Activated naive CD4-positive, alpha-beta T cell treated with anti-CD3 and anti-CD28 coated beads for 36 hours (primary cell): ENCODE results near the gene PKN2. TPM values are rescaled to one million over a fixed set of nuclear protein-coding genes. Genes with fewer than 3 reads are reported as not detected.
"Not testable (repeated sequence)": the region's sequence is repeated elsewhere in the genome, so short reads cannot be mapped to it uniquely, and the experiment has no call there.

ENCODE experiments used
- CTCF ChIA-PET: fragments of 350-600 bp; sonication (Branson Sonifier 250); formaldehyde crosslinking; loops from one replicate; lab custom pipeline; 2021; ENCODE audit warnings: antibody characterized with exemption; lab: Charles Lee
- DNase-seq: peaks from one replicate; pipeline ENCODE4 v3.0.0-alpha.2; 2020
- H3K27ac Mint-ChIP-seq: one replicate; pipeline ENCODE4 v1.8.0; 2021; ENCODE audit warnings: mild to moderate bottlenecking, mixed read lengths
- H3K27me3 Mint-ChIP-seq: one replicate; pipeline ENCODE4 v1.8.0; 2021; ENCODE audit warnings: low read depth, mixed read lengths
- H3K36me3 Mint-ChIP-seq: one replicate; pipeline ENCODE4 v1.8.0; 2021; ENCODE audit warnings: low read depth, mixed read lengths
- H3K4me1 Mint-ChIP-seq: one replicate; pipeline ENCODE4 v1.8.0; 2021; ENCODE audit warnings: low read depth, mixed read lengths
- H3K4me3 Mint-ChIP-seq: one replicate; pipeline ENCODE4 v1.8.0; 2021; ENCODE audit warnings: mild to moderate bottlenecking, moderate library complexity, mixed read lengths
- H3K9me3 Mint-ChIP-seq: one replicate; pipeline ENCODE4 v1.8.0; 2021; ENCODE audit warnings: mixed read lengths
- intact Hi-C: fragments of 100-400 bp; cut with micrococcal nuclease; formaldehyde crosslinking; loops from one replicate; pipeline ENCODE4 v1.15.1; 2023
- total RNA-seq, 2 experiments: library from RNA; stranded (reverse); gene quantifications; one replicate each; pipeline ENCODE4 v1.2.3, GENCODE V29; 2021

The PKN2 gene
- total RNA-seq, 2 experiments from 2014 or later = 17.2 to 17.9 TPM

DNA sequence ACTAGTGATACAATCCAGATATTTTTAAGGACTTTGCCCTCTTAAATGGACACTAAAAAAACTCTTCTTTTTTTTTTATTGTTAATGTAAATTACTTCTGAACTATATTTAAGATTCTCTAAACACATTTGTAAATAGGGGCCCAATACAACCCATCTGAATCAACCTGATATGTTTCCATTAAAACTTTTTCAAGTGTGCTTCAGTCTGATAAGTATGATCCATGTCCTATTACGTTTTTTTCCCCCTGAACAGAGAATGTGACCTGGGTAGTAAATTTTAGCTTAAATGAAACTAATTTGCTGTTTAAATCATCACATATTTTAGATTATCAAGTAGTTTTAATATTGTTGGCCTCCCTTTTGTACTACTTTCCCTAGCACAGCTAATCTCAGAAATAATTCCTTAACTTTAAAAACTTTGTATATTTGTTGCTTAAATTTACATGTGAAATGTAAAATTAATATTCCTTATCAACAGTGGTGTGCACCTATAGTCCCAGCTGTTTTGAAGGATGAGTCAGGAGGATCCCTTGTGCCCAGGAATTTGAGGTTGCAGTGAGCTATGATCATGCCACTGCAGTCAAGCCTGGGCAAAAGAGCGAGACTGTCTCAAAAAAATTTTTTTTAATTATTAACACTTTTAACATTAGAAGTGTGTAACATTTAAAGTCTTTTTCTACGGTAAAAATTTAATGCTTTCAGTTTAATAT, 3.0 kb upstream of the PKN2 start:
- Mint-ChIP-seq H3K36me3 (peaks cover 4% of the 10 kb centered on the region), H3K27me3 (no peaks in the 10 kb centered on the region), H3K4me3 (no peak overlapping the region), H3K9me3 (no peaks in the 10 kb centered on the region), H3K27ac (no peak overlapping the region), H3K4me1 (peaks cover 17% of the 10 kb centered on the region)
- intact Hi-C loops = loop anchor here (5.0 to 10.0 kb wide), 5 partner anchors 516 to 1976 kb away; partner anchors contain the start of genes GBP4, SH3GLB1 and ZNF326
- CTCF ChIA-PET = interaction anchor here (0.6 to 1.1 kb wide), 3 partner anchors 20 to 25 kb away, joined by 3 to 6 read pairs (median 3); no protein-coding TSS in a partner anchor
- DNase-seq = no peak

DNA sequence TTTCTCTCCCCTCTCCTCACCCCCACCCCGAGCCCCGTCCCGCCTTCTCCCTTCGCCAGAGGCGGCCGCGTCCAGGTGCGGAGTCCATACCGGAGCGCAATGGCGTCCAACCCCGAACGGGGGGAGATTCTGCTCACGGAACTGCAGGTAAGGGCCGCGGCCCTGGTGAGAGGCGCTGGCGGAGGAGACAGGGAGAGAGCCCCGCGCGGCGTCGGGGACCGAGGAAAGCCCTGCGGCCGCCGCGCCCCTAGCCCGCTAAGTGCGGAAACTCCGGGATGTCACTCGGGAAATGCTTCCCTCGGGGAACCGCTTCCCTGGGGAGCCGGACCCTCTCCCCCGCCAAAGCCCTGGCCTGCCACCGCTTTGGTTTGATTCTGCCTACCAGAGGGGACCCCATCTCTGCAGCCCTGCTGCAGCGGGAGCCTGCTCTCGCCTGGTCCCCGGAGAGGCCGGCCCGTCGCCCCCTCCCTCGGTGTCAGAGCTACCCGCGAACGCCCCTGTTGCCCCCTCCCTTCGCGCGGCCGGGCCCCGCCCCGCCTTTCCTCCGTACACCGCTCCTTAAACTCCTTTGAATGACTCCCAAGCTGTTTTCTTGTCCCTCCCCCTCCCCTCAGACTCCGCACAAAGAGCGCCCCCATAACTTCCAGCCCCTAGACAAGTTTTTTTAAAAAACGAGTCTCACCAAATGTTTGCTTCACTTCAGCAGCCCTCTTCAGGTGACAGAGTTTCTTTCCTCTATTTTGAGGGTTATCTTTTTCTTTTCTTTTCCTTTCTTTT, 597 bp downstream of the PKN2 start:
- Mint-ChIP-seq H3K4me1 (peaks cover 37% of the 10 kb centered on the region), H3K27ac (peak overlapping the region; percentile 93), H3K4me3 (peak overlapping the region; percentile 97), H3K36me3 (peaks cover 4% of the 10 kb centered on the region), H3K27me3 (no peaks in the 10 kb centered on the region), H3K9me3 (no peaks in the 10 kb centered on the region)
- intact Hi-C loops = loop anchor here (1.0 to 10.0 kb wide), 15 partner anchors 23 to 1980 kb away; partner anchors contain the start of genes GBP4, GTF2B, HS2ST1 and KYAT3
- DNase-seq = peak; percentile 61
- CTCF ChIA-PET = interaction anchor here (0.8 to 3.4 kb wide), 7 partner anchors 11 to 206 kb away, joined by 3 to 26 read pairs (median 8); no protein-coding TSS in a partner anchor

DNA sequence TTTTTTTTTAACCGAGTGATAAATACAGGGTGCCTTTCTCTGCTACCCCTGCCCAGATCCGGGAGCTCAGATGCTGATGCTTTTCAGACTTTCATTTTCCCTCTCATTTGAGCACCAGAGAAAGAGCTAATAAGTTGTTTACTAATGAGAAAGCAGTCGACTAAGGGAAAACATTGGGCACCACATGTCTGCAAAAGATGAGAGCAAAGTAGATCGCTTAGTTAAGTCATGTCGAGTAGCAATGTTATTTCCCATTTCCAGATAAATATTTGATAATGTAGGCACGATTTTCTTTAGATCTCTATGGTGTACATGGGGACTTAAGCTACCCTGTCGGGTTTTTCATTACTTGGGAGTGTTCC, 1.2 kb downstream of the PKN2 start:
- Mint-ChIP-seq H3K36me3 (peaks cover 4% of the 10 kb centered on the region), H3K27ac (peak overlapping the region; percentile 93)

DNA sequence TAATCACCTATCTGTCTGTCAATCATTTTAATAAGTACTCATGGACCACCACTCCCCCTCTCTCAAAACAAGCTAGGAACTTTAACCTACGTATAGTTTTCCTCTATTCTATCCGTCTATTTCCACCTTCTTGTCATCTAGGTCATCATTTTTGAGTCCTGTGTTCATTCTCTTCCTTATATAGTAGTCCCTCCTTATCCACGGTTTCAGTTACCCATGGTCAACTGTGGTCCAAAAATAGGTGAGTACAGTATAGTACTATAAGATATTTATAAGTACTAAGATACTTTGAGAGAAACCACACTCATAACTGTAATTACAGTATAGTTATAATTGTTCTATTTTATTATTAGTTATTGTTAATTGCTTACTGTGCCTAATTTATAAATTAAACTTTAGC, 7.5 kb downstream of the PKN2 start:
- peaks cover 48% of the 10 kb centered on the region for H3K4me1 Mint-ChIP-seq
- CTCF ChIA-PET = no interaction called here
- no peaks in the 10 kb centered on the region for H3K27me3 Mint-ChIP-seq
- intact Hi-C loops = no loop called here
- H3K4me3 Mint-ChIP-seq = no peak overlapping the region
- peak overlapping the region; percentile 30 for H3K27ac Mint-ChIP-seq
- peaks cover 5% of the 10 kb centered on the region for H3K36me3 Mint-ChIP-seq
- H3K9me3 Mint-ChIP-seq = no peaks in the 10 kb centered on the region
- DNase-seq = no peak

More for the DNA sequence above, 1.2 kb downstream of the PKN2 start:
- CTCF ChIA-PET = interaction anchor here (0.9 to 3.4 kb wide), 6 partner anchors 9 to 193 kb away, joined by 3 to 26 read pairs (median 6); no protein-coding TSS in a partner anchor
- DNase-seq = no peak
- Mint-ChIP-seq H3K4me1 (peaks cover 37% of the 10 kb centered on the region), H3K4me3 (peak overlapping the region; percentile 97), H3K27me3 (no peaks in the 10 kb centered on the region), H3K9me3 (no peaks in the 10 kb centered on the region)
- intact Hi-C loops = loop anchor here (2.0 to 10.0 kb wide), 3 partner anchors 1160 to 1980 kb away; partner anchors contain the start of gene SH3GLB1

DNA sequence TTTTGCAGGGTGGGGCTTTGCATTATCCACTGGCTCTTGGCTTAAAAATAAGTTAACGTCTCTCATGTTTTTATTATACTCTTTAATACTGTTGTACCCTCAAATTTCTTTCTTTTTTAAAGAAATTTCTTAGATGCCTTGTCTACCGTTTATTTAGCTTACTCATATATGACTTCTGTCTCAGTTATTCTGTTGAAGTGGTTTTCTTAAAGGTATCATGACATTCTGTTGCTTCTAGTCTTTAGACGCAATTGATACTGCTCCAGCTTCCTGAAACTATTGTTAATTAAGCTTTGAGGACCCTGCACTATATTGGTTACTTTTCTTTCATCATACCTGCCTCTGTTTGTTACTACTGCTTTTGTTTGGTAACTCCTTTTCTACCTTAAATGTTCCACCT, 11.7 kb downstream of the PKN2 start:
- H3K27ac Mint-ChIP-seq = no peak overlapping the region

DNA sequence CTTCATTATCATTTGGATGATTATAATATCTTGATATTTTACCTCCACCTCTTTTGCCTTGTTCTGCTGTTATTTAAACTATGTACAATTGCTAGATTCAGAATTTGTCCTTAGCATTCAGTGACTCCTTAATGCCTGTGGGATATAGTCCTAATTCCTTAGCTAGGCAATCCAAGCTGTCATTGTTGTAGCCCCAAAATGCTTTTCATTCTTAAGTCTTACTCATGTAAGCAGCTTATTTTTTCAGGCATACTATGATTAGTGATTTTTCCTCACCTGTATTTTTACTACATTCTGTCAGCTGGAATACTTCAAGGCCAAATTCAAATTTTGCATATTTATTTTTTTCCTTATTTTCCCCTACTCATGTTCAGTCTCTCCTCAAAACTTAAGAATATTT, 13.4 kb downstream of the PKN2 start:
- intact Hi-C loops = no loop called here
- Mint-ChIP-seq H3K27ac (no peak overlapping the region), H3K36me3 (peaks cover 10% of the 10 kb centered on the region), H3K4me1 (peaks cover 35% of the 10 kb centered on the region), H3K4me3 (no peak overlapping the region), H3K27me3 (no peaks in the 10 kb centered on the region), H3K9me3 (no peaks in the 10 kb centered on the region)
- CTCF ChIA-PET = interaction anchor here (0.5 to 0.8 kb wide), 2 partner anchors 39 to 1293 kb away, joined by 3 to 6 read pairs; no protein-coding TSS in a partner anchor
- DNase-seq = no peak

More for the DNA sequence above, 11.7 kb downstream of the PKN2 start:
- no peaks in the 10 kb centered on the region for H3K9me3 Mint-ChIP-seq
- intact Hi-C loops = no loop called here
- H3K36me3 Mint-ChIP-seq = peaks cover 10% of the 10 kb centered on the region
- CTCF ChIA-PET = interaction anchor here (1.1 to 1.9 kb wide), 2 partner anchors 10 to 41 kb away, joined by 4 to 8 read pairs; no protein-coding TSS in a partner anchor
- DNase-seq = no peak
- peaks cover 36% of the 10 kb centered on the region for H3K4me1 Mint-ChIP-seq
- H3K27me3 Mint-ChIP-seq = no peaks in the 10 kb centered on the region
- no peak overlapping the region for H3K4me3 Mint-ChIP-seq

DNA sequence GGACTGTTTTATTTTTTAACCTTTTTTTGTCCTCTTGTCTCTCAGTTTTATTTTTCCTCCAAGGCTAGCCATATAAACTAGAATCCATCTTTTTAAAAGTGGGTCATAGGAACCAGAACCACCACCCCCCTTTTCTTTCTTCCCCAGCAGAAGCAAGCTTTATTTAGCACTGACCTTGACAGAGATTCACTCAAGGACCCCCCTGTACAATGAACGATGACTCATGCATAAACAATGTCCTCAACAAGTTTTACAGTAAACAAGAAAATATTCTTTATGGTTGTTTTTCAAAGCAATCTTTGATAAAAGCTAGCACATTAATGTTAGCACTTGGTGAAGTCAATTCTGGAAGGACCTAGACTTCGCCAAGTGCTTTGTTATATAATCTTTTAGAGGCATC, 14.1 kb downstream of the PKN2 start:
- H3K27me3 Mint-ChIP-seq = no peaks in the 10 kb centered on the region
- H3K4me1 Mint-ChIP-seq = peaks cover 39% of the 10 kb centered on the region
- CTCF ChIA-PET = interaction anchor here (0.8 kb wide), 1 partner anchor 38 kb away, joined by 6 read pairs; no protein-coding TSS in a partner anchor
- peaks cover 10% of the 10 kb centered on the region for H3K36me3 Mint-ChIP-seq
- H3K4me3 Mint-ChIP-seq = no peak overlapping the region
- DNase-seq = no peak
- intact Hi-C loops = no loop called here
- H3K9me3 Mint-ChIP-seq = no peaks in the 10 kb centered on the region
- H3K27ac Mint-ChIP-seq = no peak overlapping the region

DNA sequence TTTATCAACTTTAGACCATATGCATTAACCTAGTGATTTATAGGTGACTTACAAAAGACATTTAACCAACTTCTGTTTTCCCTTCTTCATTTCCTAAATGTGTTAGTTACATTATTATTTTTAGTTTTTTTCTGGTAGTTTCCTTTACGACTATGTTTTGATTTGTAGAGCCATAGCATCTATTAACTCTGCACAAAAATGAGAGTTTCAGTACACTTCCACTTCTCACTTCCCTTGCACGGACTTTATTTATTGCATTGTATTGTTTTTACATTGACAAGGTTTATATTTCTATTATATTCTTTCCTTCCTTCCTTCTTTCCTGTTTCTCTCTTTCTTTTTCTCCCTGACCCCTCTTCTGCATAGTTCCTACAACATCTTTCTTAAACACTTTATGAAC, 14.7 kb downstream of the PKN2 start:
- Mint-ChIP-seq H3K36me3 (peaks cover 10% of the 10 kb centered on the region), H3K4me3 (no peak overlapping the region), H3K27ac (no peak overlapping the region), H3K9me3 (no peaks in the 10 kb centered on the region), H3K27me3 (no peaks in the 10 kb centered on the region), H3K4me1 (peaks cover 37% of the 10 kb centered on the region)
- DNase-seq = no peak
- CTCF ChIA-PET = no interaction called here
- intact Hi-C loops = no loop called here

DNA sequence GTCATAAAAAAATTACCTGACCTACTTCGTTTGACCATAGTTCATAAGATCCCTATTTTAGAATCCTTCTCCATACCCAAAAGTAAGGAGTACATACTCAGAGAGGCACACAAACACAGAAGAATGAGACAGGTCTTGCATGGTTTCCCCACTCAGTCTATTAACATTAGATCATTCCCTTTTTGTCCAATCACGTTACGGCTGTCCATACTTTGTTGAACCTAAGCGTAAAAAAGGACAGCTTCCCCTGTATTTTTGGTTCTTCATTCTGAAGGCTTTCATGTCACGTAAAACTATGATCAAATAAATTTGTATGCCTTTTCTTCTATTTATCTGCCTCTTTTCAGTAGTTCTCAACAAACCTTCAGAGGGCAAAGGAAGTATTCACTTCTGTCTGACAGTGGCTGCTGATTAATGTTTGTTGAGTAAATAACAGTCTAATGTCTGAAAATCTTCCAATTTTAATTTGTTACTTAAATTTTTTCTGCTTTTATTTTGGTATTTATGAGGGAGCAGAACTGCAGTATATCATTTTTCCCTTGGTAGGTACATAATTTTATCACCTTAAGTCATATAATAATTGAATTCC, 16.4 kb downstream of the PKN2 start:
- H3K4me1 Mint-ChIP-seq = peaks cover 33% of the 10 kb centered on the region
- peaks cover 9% of the 10 kb centered on the region for H3K36me3 Mint-ChIP-seq
- CTCF ChIA-PET = no interaction called here
- H3K27ac Mint-ChIP-seq = no peak overlapping the region
- intact Hi-C loops = no loop called here
- H3K27me3 Mint-ChIP-seq = no peaks in the 10 kb centered on the region
- H3K9me3 Mint-ChIP-seq = no peaks in the 10 kb centered on the region
- H3K4me3 Mint-ChIP-seq = no peak overlapping the region
- no peak for DNase-seq

DNA sequence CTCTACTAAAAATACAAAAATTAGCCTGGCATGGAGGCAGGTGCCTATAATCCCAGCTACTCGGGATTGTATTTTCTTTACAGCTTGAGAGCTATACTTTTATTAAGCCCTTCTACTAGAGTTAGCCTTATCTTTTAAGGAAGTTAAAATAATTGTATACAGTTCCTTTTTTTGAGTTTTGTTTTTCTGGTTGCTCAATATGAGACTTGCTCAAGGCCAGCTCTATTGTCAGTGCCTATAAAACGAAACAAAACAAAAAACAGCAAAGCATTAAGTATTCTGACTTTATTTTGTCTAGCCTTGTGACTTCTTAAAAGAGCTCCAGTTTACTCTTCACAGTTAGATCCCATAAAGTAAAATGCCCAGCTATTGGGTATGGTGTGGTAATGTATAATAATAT, 17.2 kb downstream of the PKN2 start:
- Mint-ChIP-seq H3K4me3 (no peak overlapping the region), H3K27ac (no peak overlapping the region), H3K9me3 (no peaks in the 10 kb centered on the region), H3K36me3 (peaks cover 9% of the 10 kb centered on the region), H3K4me1 (peaks cover 25% of the 10 kb centered on the region), H3K27me3 (no peaks in the 10 kb centered on the region)
- CTCF ChIA-PET = no interaction called here
- intact Hi-C loops = no loop called here
- DNase-seq = no peak

DNA sequence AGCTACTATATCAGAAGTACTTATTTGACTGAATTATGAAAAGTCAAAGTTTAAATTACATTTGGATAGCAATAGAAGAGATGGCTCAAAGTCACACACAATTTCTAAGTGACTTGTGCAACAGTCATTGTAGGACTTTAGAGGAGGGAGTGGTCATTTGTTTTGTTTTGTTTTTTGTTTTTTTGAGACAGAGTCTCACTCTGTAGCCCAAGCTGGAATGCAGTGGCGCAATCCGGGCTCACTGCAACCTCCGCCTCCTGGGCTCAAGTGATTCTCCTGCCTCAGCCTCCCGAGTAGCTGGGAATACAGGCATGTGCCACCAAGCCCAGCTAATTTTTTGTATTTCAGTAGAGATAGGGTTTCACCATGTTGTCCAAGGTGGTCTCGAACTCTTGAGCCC, 17.7 kb downstream of the PKN2 start:
- H3K4me3 Mint-ChIP-seq, CTCF ChIA-PET, intact Hi-C loops, H3K9me3 Mint-ChIP-seq, H3K27me3 Mint-ChIP-seq, H3K27ac Mint-ChIP-seq, DNase-seq: not testable (repeated sequence)
- Mint-ChIP-seq H3K36me3 (peaks cover 11% of the 10 kb centered on the region), H3K4me1 (peaks cover 24% of the 10 kb centered on the region)

DNA sequence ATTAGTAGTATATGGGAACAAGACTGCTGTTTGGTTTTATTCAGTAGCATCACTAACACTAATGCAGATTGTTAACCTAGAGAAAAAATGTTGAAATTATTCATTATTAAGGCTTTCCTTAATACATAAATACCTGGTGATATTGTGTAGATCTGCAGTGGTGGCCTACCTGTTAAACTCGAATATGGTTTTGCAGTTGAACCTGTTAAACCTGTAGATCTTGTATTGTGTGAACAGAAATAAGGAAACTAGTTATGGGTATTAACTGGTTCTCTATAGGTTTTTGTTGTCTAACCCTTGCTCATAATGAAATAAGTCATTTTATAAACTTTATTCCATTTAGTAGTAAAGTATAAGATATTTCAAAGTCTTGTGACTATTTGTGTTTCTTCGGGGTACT, 23.9 kb downstream of the PKN2 start:
- H3K27me3 Mint-ChIP-seq = no peaks in the 10 kb centered on the region
- no peak for DNase-seq
- intact Hi-C loops = no loop called here
- CTCF ChIA-PET = no interaction called here
- no peaks in the 10 kb centered on the region for H3K9me3 Mint-ChIP-seq
- H3K4me1 Mint-ChIP-seq = peaks cover 10% of the 10 kb centered on the region
- no peak overlapping the region for H3K4me3 Mint-ChIP-seq
- H3K36me3 Mint-ChIP-seq = peaks cover 21% of the 10 kb centered on the region
- H3K27ac Mint-ChIP-seq = no peak overlapping the region
